ENCODE measurements around the gene PTEN. TPM values are rescaled to one million over a fixed set of nuclear protein-coding genes. Genes with fewer than 3 reads are reported as not detected.
"Not testable (repeated sequence)": the region's sequence is repeated elsewhere in the genome, so short reads cannot be mapped to it uniquely, and the experiment has no call there.

The PTEN gene
- total RNA-seq, 1 experiment from 2014 or later, result 44.6 TPM

- no peak for TF ChIP-seq CTCF (IDR thresholded peaks at IDR 0.05; ENCODE audit: unreplicated experiment)
- Mint-ChIP-seq H3K27ac (ENCODE audit: unreplicated experiment) (no peak overlapping the region), H3K4me3 (ENCODE audit: low read depth, unreplicated experiment) (peak overlapping the region; percentile 92), H3K36me3 (ENCODE audit: insufficient read depth, unreplicated experiment) (peaks cover 46% of the 10 kb centered on the region), H3K4me1 (ENCODE audit: low read depth, unreplicated experiment) (peaks cover 5% of the 10 kb centered on the region), H3K9me3 (ENCODE audit: low read depth, unreplicated experiment) (no peaks in the 10 kb centered on the region), H3K27me3 (ENCODE audit: unreplicated experiment) (no peaks in the 10 kb centered on the region)
- BruUV-seq (replicated peaks), result no TSS peak
- CTCF ChIA-PET, result no interaction called here
- DNase-seq, result no peak
- intact Hi-C loops (cut with micrococcal nuclease; ENCODE audit: unreplicated experiment), result loop anchor here (5.0 kb wide), 1 partner anchor 61 kb away; no protein-coding TSS in a partner anchor
These were observed 3.1 kb downstream of the PTEN start for GRCh38 chr10:87866412-87866974.

- no peak for TF ChIP-seq CTCF (IDR thresholded peaks at IDR 0.05; ENCODE audit: unreplicated experiment)
- intact Hi-C loops (cut with micrococcal nuclease; ENCODE audit: unreplicated experiment), result loop anchor here (5.0 kb wide), 1 partner anchor 60 kb away; no protein-coding TSS in a partner anchor
- Mint-ChIP-seq H3K9me3 (ENCODE audit: low read depth, unreplicated experiment) (no peaks in the 10 kb centered on the region), H3K27ac (ENCODE audit: unreplicated experiment) (no peak overlapping the region), H3K4me1 (ENCODE audit: low read depth, unreplicated experiment) (no peaks in the 10 kb centered on the region), H3K27me3 (ENCODE audit: unreplicated experiment) (no peaks in the 10 kb centered on the region), H3K36me3 (ENCODE audit: insufficient read depth, unreplicated experiment) (peaks cover 36% of the 10 kb centered on the region), H3K4me3 (ENCODE audit: low read depth, unreplicated experiment) (peak overlapping the region; percentile 92)
- no peak for DNase-seq
- BruUV-seq (replicated peaks), result no TSS peak
- CTCF ChIA-PET, result no interaction called here
These were observed 4.0 kb downstream of the PTEN start for GRCh38 chr10:87867453-87867852.

- H3K27me3 Mint-ChIP-seq (ENCODE audit: unreplicated experiment), result no peaks in the 10 kb centered on the region
- no peak for TF ChIP-seq CTCF (IDR thresholded peaks at IDR 0.05; ENCODE audit: unreplicated experiment)
- no peaks in the 10 kb centered on the region for H3K4me1 Mint-ChIP-seq (ENCODE audit: low read depth, unreplicated experiment)
- peaks cover 28% of the 10 kb centered on the region for H3K36me3 Mint-ChIP-seq (ENCODE audit: insufficient read depth, unreplicated experiment)
- CTCF ChIA-PET, result no interaction called here
- intact Hi-C loops (cut with micrococcal nuclease; ENCODE audit: unreplicated experiment), result loop anchor here (5.0 kb wide), 1 partner anchor 59 kb away; no protein-coding TSS in a partner anchor
- BruUV-seq (replicated peaks), result no TSS peak
- no peak overlapping the region for H3K4me3 Mint-ChIP-seq (ENCODE audit: low read depth, unreplicated experiment)
- H3K9me3 Mint-ChIP-seq (ENCODE audit: low read depth, unreplicated experiment), result no peaks in the 10 kb centered on the region
- DNase-seq, result no peak
- no peak overlapping the region for H3K27ac Mint-ChIP-seq (ENCODE audit: unreplicated experiment)
These were observed 4.9 kb downstream of the PTEN start for GRCh38 chr10:87868277-87868676.

- H3K27me3 Mint-ChIP-seq (ENCODE audit: unreplicated experiment); H3K9me3 Mint-ChIP-seq (ENCODE audit: low read depth, unreplicated experiment); H3K27ac Mint-ChIP-seq (ENCODE audit: unreplicated experiment); H3K4me1 Mint-ChIP-seq (ENCODE audit: low read depth, unreplicated experiment); DNase-seq; BruUV-seq (replicated peaks); CTCF ChIA-PET; H3K4me3 Mint-ChIP-seq (ENCODE audit: low read depth, unreplicated experiment): not testable (repeated sequence)
- peaks cover 20% of the 10 kb centered on the region for H3K36me3 Mint-ChIP-seq (ENCODE audit: insufficient read depth, unreplicated experiment)
- intact Hi-C loops (cut with micrococcal nuclease; ENCODE audit: unreplicated experiment), result loop anchor here (5.0 kb wide), 1 partner anchor 58 kb away; no protein-coding TSS in a partner anchor
These were observed 5.7 kb downstream of the PTEN start for GRCh38 chr10:87869139-87869538.

GRCh38 chr10:87869773-87870551, 6.5 kb downstream of the PTEN start:
- no TSS peak for BruUV-seq (replicated peaks)
- DNase-seq, result no peak
- peaks cover 11% of the 10 kb centered on the region for H3K36me3 Mint-ChIP-seq (ENCODE audit: insufficient read depth, unreplicated experiment)
- no peak overlapping the region for H3K27ac Mint-ChIP-seq (ENCODE audit: unreplicated experiment)
- H3K4me1 Mint-ChIP-seq (ENCODE audit: low read depth, unreplicated experiment), result no peaks in the 10 kb centered on the region
- no peaks in the 10 kb centered on the region for H3K9me3 Mint-ChIP-seq (ENCODE audit: low read depth, unreplicated experiment)
- TF ChIP-seq CTCF (IDR thresholded peaks at IDR 0.05; ENCODE audit: unreplicated experiment), result no peak
- no peaks in the 10 kb centered on the region for H3K27me3 Mint-ChIP-seq (ENCODE audit: unreplicated experiment)
- H3K4me3 Mint-ChIP-seq (ENCODE audit: low read depth, unreplicated experiment), result no peak overlapping the region
- CTCF ChIA-PET, result no interaction called here
- intact Hi-C loops (cut with micrococcal nuclease; ENCODE audit: unreplicated experiment), result loop anchor here (5.0 kb wide), 1 partner anchor 57 kb away; no protein-coding TSS in a partner anchor
